Kidney (tissue), 14 donors: Measurements from ENCODE around the gene TRIM33. TPM values are rescaled to one million over a fixed set of nuclear protein-coding genes. Genes with fewer than 3 reads are reported as not detected.

Source experiments
- DNase-seq, 5 donors: peaks; one replicate each; pipeline ENCODE4 v3.0.0-alpha.2; 2013 to 2020
- FAIRE-seq: peaks from 2 replicates; lab custom pipeline; 2012; peaks lifted over from hg19 to GRCh38; lab: Jason Lieb, UNC
- H3K27ac ChIP-seq, 2 donors: one replicate each; pipeline ENCODE4 v1.7.0; 2013; ENCODE audit warnings: low read depth in 2 of 2, low read length in 2 of 2, inconsistent platforms in 1 of 2
- H3K27me3 ChIP-seq: one replicate; pipeline ENCODE4 v1.7.1; 2013; ENCODE audit warnings: low read length, inconsistent platforms; ENCODE audit not compliant: control insufficient read depth, insufficient read depth
- H3K36me3 ChIP-seq, 3 donors: one replicate each; pipeline versions ENCODE4 v1.7.0 to v1.7.1; 2013; ENCODE audit warnings: low read length in 3 of 3, control low read depth in 1 of 3, inconsistent platforms in 1 of 3; ENCODE audit not compliant: insufficient read depth in 3 of 3, control insufficient read depth in 2 of 3
- H3K4me1 ChIP-seq, 3 donors: one replicate each; pipeline versions ENCODE4 v1.7.0 to v1.7.1; 2013; ENCODE audit warnings: low read length in 3 of 3, inconsistent platforms in 1 of 3, low read depth in 1 of 3; ENCODE audit not compliant: control insufficient read depth in 2 of 3, insufficient read depth in 2 of 3
- H3K4me3 ChIP-seq, 3 donors: one replicate each; pipeline versions ENCODE4 v1.7.0 to v1.8.1; 2013; ENCODE audit warnings: low read length in 3 of 3, control low read depth in 1 of 3, inconsistent platforms in 1 of 3
- H3K9ac ChIP-seq, 3 donors: one replicate each; pipeline versions ENCODE4 v1.7.0 to v1.7.1; 2013; ENCODE audit warnings: low read length in 3 of 3, control low read depth in 1 of 3, inconsistent platforms in 1 of 3
- H3K9me3 ChIP-seq, 3 donors: one replicate each; pipeline versions ENCODE4 v1.7.0 to v1.7.1; 2013; ENCODE audit warnings: low read length in 3 of 3, control low read depth in 1 of 3, inconsistent platforms in 1 of 3; ENCODE audit not compliant: control insufficient read depth in 2 of 3, insufficient read depth in 1 of 3
- intact Hi-C: fragments of 100-400 bp; cut with DNase I; formaldehyde crosslinking; loops from one replicate; pipeline ENCODE4 v1.11.1; 2022
- polyA plus RNA-seq: library from polyadenylated mRNA; stranded (reverse); fragments of 350-450 nt; fragmentation: Illumina TruSeq; extraction: RNeasy Lipid Tissue Mini Kit (QIAGEN cat#74804); gene quantifications from one replicate; pipeline ENCODE4 v1.2.3, GENCODE V29; 2014; ENCODE audit warnings: low read depth, low replicate concordance; ENCODE audit not compliant: insufficient read depth
- total RNA-seq: library from RNA; stranded (reverse); fragmentation: NEBNext Ultra II Directional; extraction: Animal tissue kit (Norgen Biotek cat#: 25700); gene quantifications from one replicate; pipeline ENCODE4 v1.2.1, GENCODE V29; 2021
- TF ChIP-seq, protein P1 (sequence below): IDR thresholded peaks from 3 replicates; pipeline ENCODE4 v1.5.1; 2012; ENCODE audit warnings: mild to moderate bottlenecking, moderate library complexity, borderline replicate concordance; ENCODE audit not compliant: insufficient read depth; ENCODE audit errors: extremely low read depth
- donor health status: control.
- donor health status: control.
- donor health status: control.
- donor health status: control.
- donor health status: control.
- donor health status: DM: yes; HTN: yes; CAD: no.
- donor health status: Normal renal cell carcinoma (clear cell type).

TRIM33 gene
- total and polyA plus RNA-seq, 2 donors from 2014 or later: 13.3 to 36.2 TPM

DNA sequence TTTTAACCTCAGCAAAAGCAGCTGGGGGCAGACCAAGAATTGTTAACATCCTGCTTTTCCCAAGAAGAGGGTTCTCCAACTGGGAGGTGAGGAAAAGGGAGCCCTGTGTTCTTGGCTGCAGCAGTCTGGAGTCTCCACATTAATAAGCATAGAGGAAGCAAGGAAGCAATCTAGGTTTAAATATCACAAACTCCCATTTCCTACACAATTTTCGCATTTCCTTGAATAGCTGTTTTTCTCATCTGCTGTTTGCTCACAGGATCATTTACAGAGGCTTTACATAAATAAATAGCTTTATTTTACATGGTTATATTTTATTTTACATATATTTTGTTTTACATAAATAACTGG is 124.0 kb downstream of the TRIM33 start:
- Histone ChIP-seq H3K4me3 (no peak overlapping the region), H3K4me1 (no peaks in the 10 kb centered on the region), H3K36me3 (peaks cover 0 to under 1% (median 0%) of the 10 kb centered on the region in 3 donors), H3K27me3 (no peaks in the 10 kb centered on the region), H3K9me3 (peaks cover 0 to 12% (median 0%) of the 10 kb centered on the region in 3 donors), H3K9ac (no peak overlapping the region), H3K27ac (no peak overlapping the region)
- TF ChIP-seq, protein P1, sequence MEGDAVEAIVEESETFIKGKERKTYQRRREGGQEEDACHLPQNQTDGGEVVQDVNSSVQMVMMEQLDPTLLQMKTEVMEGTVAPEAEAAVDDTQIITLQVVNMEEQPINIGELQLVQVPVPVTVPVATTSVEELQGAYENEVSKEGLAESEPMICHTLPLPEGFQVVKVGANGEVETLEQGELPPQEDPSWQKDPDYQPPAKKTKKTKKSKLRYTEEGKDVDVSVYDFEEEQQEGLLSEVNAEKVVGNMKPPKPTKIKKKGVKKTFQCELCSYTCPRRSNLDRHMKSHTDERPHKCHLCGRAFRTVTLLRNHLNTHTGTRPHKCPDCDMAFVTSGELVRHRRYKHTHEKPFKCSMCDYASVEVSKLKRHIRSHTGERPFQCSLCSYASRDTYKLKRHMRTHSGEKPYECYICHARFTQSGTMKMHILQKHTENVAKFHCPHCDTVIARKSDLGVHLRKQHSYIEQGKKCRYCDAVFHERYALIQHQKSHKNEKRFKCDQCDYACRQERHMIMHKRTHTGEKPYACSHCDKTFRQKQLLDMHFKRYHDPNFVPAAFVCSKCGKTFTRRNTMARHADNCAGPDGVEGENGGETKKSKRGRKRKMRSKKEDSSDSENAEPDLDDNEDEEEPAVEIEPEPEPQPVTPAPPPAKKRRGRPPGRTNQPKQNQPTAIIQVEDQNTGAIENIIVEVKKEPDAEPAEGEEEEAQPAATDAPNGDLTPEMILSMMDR: no peak
- intact Hi-C loops: no loop called here
- DNase-seq: no peak
- FAIRE-seq: no peak

DNA sequence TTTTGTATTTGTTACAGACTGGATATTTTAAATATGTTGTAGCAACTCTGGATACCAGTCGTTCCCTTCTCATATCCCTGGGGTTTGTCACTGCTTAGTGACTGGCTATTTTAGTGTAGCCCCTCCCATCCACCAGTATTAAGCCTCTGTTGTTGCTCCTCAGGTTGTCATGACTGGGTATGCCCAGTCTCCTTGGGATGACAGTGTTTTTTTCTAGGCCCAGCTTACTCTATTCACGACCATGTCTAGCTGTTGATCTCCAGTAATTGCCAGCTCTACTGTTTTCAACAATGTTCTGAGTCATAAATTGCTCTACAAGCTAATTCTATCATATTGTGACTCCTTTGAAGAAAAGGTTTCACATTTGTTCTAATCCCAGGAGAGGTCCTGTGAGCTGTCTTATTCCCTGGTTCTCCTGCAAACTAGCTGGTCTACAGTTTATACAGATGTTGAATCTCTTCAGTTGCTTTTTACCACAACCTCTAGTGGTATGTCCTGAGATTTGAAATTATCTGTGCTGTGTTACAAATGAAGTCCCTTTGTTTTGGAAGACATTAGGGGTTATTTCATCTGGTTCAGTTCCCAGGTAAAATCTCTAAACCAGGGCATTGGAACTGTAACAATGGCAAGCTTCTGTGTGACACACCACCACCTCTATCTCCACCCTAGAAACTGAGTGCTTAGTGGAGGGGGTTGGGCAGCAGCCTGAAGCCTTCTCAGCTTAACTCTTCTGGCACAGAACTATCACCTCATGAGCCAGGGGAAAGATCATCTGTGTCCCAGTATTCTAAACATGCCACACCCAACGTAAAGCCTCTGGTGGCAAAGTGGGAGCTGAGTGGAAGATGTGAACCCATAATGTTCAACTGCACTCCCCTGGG is 124.6 kb downstream of the TRIM33 start:
- no peak for FAIRE-seq
- intact Hi-C loops: no loop called here
- DNase-seq: no peak
- no peak overlapping the region for H3K27ac ChIP-seq
- no peaks in the 10 kb centered on the region for H3K36me3 ChIP-seq
- H3K27me3 ChIP-seq: no peaks in the 10 kb centered on the region
- TF ChIP-seq, protein P1: no peak
- H3K9ac ChIP-seq: no peak overlapping the region
- no peaks in the 10 kb centered on the region for H3K4me1 ChIP-seq
- H3K4me3 ChIP-seq: no peak overlapping the region
- H3K9me3 ChIP-seq: peaks cover 0 to 12% (median 0%) of the 10 kb centered on the region in 3 donors

- FAIRE-seq: no peak
- H3K4me1 ChIP-seq: no peaks in the 10 kb centered on the region
- intact Hi-C loops: no loop called here
Measured at GRCh38 chr1:114384922-114385321, 126.1 kb downstream of the TRIM33 start.

More at GRCh38 chr1:114384922-114385321, 126.1 kb downstream of the TRIM33 start:
- Histone ChIP-seq H3K36me3 (no peaks in the 10 kb centered on the region), H3K9me3 (peaks cover 0 to 12% (median 0%) of the 10 kb centered on the region in 3 donors), H3K9ac (no peak overlapping the region), H3K27me3 (no peaks in the 10 kb centered on the region), H3K27ac (no peak overlapping the region), H3K4me3 (no peak overlapping the region)
- TF ChIP-seq, protein P1: no peak
- DNase-seq: no peak
